K562 (cell line): ENCODE measurements around the gene EYA3. TPM values are rescaled to one million over a fixed set of nuclear protein-coding genes. Genes with fewer than 3 reads are reported as not detected.
A peak's percentile ranks its signal among the peaks of the same experiment; 100 is the strongest.

ENCODE experiments used
- ATAC-seq: fragments of 200-7000 bp; cut with Tn5 transposase; 3 replicates; pipeline ENCODE4 v1.9.1; 2020; ENCODE audit warnings: moderate library complexity
- BruUV-seq: library from RNA; stranded (reverse); fragments of 400-500 nt; replicated peaks from 2 replicates; lab custom pipeline; 2021; lab: Mats Ljungman, UMichigan
- CTCF ChIA-PET: fragments of 300-600 bp; formaldehyde crosslinking; extraction: SDS; loops from one replicate; lab custom pipeline; 2021; ENCODE audit warnings: low intra/inter-chr PET ratio; lab: Yijun Ruan, JAX
- POLR2A ChIA-PET: fragments of 300-600, 350-650 bp; sonication (Branson Sonifier 250); formaldehyde crosslinking; extraction: SDS; loops from one replicate; lab custom pipeline; 2021; ENCODE audit warnings: antibody characterized with exemption, inconsistent platforms; lab: Yijun Ruan, JAX
- DNase-seq, 4 experiments: peaks; one replicate each; pipeline versions ENCODE4 v3.0.0 to v3.0.0-alpha.2; 2011 to 2018; ENCODE audit warnings: low spot score in 3 of 4, mixed read lengths in 3 of 4; ENCODE audit errors: extremely low read depth in 1 of 4
- FAIRE-seq: peaks from 2 replicates; lab custom pipeline; 2011; peaks lifted over from hg19 to GRCh38; lab: Jason Lieb, UNC
- H2AFZ ChIP-seq: 2 replicates; pipeline ENCODE4 v1.6.0; 2011; ENCODE audit warnings: low read depth, low read length, control low read depth, inconsistent platforms
- H3K27ac ChIP-seq: fragments of 200-600 bp; 3 replicates; pipeline ENCODE4 v1.8.0; 2011; ENCODE audit warnings: low read depth, mild to moderate bottlenecking, control low read depth, inconsistent platforms, low read length, moderate library complexity, mixed read lengths; ENCODE audit errors: extremely low read depth
- H3K27me3 ChIP-seq, 2 experiments: fragments of 300-600 bp in 1 of 2; 2 replicates in 1 of 2; 3 replicates in 1 of 2; pipeline versions ENCODE4 v1.6.0 to v1.8.0; 2011; ENCODE audit warnings: inconsistent platforms in 2 of 2, low read length in 2 of 2, mild to moderate bottlenecking in 1 of 2, mixed read lengths in 1 of 2, moderate library complexity in 1 of 2; ENCODE audit not compliant: control insufficient read depth in 2 of 2, insufficient read depth in 2 of 2
- H3K36me3 ChIP-seq: fragments of 300-600 bp; 3 replicates; pipeline ENCODE4 v1.8.0; 2011; ENCODE audit warnings: mild to moderate bottlenecking, low read length, inconsistent platforms; ENCODE audit not compliant: control insufficient read depth, insufficient read depth
- H3K4me1 ChIP-seq, 2 experiments: fragments of 200-600 bp in 1 of 2; replicated peaks in 1 of 2; 2 replicates in 1 of 2; 3 replicates in 1 of 2; pipeline versions ENCODE4 v1.5.1 to v1.8.0; 2011; ENCODE audit warnings: inconsistent platforms in 2 of 2, low read length in 2 of 2, mild to moderate bottlenecking in 1 of 2, mixed read lengths in 1 of 2, moderate library complexity in 1 of 2; ENCODE audit not compliant: control insufficient read depth in 2 of 2, insufficient read depth in 2 of 2
- H3K4me2 ChIP-seq: 2 replicates; pipeline ENCODE4 v1.6.1; 2011; ENCODE audit warnings: low read length, control low read depth, inconsistent platforms, mixed read lengths; ENCODE audit not compliant: insufficient read depth
- H3K4me3 ChIP-seq: fragments of 200-600 bp; sonication (generic), shearing (Covaris generic); 2 replicates; pipeline ENCODE4 v1.5.1; 2016; ENCODE audit warnings: control low read depth, inconsistent platforms
- H3K79me2 ChIP-seq: fragments of 200-600 bp; 3 replicates; pipeline ENCODE4 v1.8.0; 2011; ENCODE audit warnings: low read length, inconsistent platforms; ENCODE audit not compliant: control insufficient read depth, insufficient read depth
- H3K9ac ChIP-seq, 2 experiments: 2 replicates each; pipeline versions ENCODE4 v1.6.0 to v1.6.1; 2011; ENCODE audit warnings: low read depth in 2 of 2, low read length in 2 of 2, control low read depth in 1 of 2, inconsistent platforms in 1 of 2, mild to moderate bottlenecking in 1 of 2, mixed read lengths in 1 of 2; ENCODE audit not compliant: insufficient read depth in 1 of 2
- H3K9me1 ChIP-seq: one replicate; pipeline ENCODE4 v1.6.0; 2011; ENCODE audit warnings: inconsistent platforms, mild to moderate bottlenecking, low read length, moderate library complexity; ENCODE audit not compliant: control insufficient read depth, insufficient read depth
- H3K9me3 ChIP-seq: replicated peaks from 2 replicates; pipeline ENCODE4 v1.5.1; 2011; ENCODE audit warnings: low read depth, low read length, inconsistent platforms; ENCODE audit not compliant: control insufficient read depth, insufficient read depth
- H4K20me1 ChIP-seq: replicated peaks from 2 replicates; pipeline ENCODE4 v1.6.1; 2011; ENCODE audit warnings: low read length, inconsistent platforms, mixed read lengths; ENCODE audit not compliant: control insufficient read depth, insufficient read depth
- CTBP1 ChIP-seq: fragments of 450-650 bp; IDR thresholded peaks from 2 replicates; pipeline ENCODE4 v1.6.1; 2016; ENCODE audit warnings: borderline replicate concordance
- E2F3 ChIP-seq: fragments of 250-450 bp; sonication (Bioruptor Pico); IDR thresholded peaks from 2 replicates; pipeline ENCODE4 v1.4.0; 2020; ENCODE audit warnings: mild to moderate bottlenecking
- STAT5A ChIP-seq: IDR thresholded peaks from 2 replicates; pipeline ENCODE4 v1.6.1; 2012; ENCODE audit warnings: low read length, inconsistent platforms, borderline replicate concordance
- ZEB2 ChIP-seq: fragments of 450-650 bp; IDR thresholded peaks from 2 replicates; pipeline ENCODE4 v1.6.1; 2016
- ZNF124 ChIP-seq: sonication (generic); formaldehyde crosslinking; IDR thresholded peaks from 2 replicates; pipeline ENCODE4 v1.8.1; 2022; ENCODE audit warnings: missing genetic modification reagents
- WGBS: fragments of 100-300 bp; shearing (Covaris generic); methylation state at CpG from one replicate; pipeline ENCODE4 v1.1.6; 2016; ENCODE audit warnings: low coverage, mixed read lengths; ENCODE audit not compliant: insufficient coverage; ENCODE audit errors: missing lambda C conversion rate; 5-methylcytosine and 5-hydroxymethylcytosine counted together
- in situ Hi-C: fragments of 300-500 bp; cut with MboI; formaldehyde crosslinking; loops from 4 replicates; pipeline ENCODE4 v1.15.0; 2018; ENCODE audit warnings: inconsistent platforms, mixed read lengths
- intact Hi-C: fragments of 100-400 bp; cut with micrococcal nuclease; formaldehyde crosslinking; loops from 2 replicates; pipeline ENCODE4 v1.14.2; 2022
- polyA plus RNA-seq, 8 experiments: library from polyadenylated mRNA; depleted of rRNA in 4 of 8; stranded (reverse) in 5 of 8; unstranded in 3 of 8; fragments of >200 nt; fragmentation: Nextera tagmentation in 2 of 8; fragmentation: Illumina TruSeq in 1 of 8; extraction: Ambion mirVana in 2 of 8; extraction: Trizol in 1 of 8; gene quantifications; 2 replicates each; pipeline versions ENCODE4 v1.2.1 to v1.2.3, GENCODE V29; 2011 to 2014; ENCODE audit warnings: inconsistent platforms in 1 of 8, missing spikeins in 1 of 8
- total RNA-seq, 7 experiments: library from RNA; depleted of rRNA in 6 of 7; stranded (reverse); fragments of >200 nt in 6 of 7; fragmentation: Illumina TruSeq in 2 of 7; extraction: Trizol in 2 of 7; gene quantifications; 2 replicates each; pipeline versions ENCODE4 v1.2.1 to v1.2.3, GENCODE V29; 2011 to 2021; ENCODE audit warnings: low replicate concordance in 1 of 7
- TF ChIP-seq, protein P1 (sequence below): sonication (generic); formaldehyde crosslinking; IDR thresholded peaks from 2 replicates; pipeline ENCODE4 v1.8.0; 2023; ENCODE audit warnings: mild to moderate bottlenecking, missing genetic modification reagents
- TF ChIP-seq, protein P2 (sequence below): fragments of 250-450 bp; sonication (Bioruptor Pico); IDR thresholded peaks from 2 replicates; pipeline ENCODE4 v1.5.1; 2021; ENCODE audit warnings: mild to moderate bottlenecking

The EYA3 gene
- total and polyA plus RNA-seq, 9 of the 15 experiments (the other 6 are each of a cell fraction or from before 2014, with no cell fraction given): 21.7 to 64.0 (median 43.6) TPM

DNA sequence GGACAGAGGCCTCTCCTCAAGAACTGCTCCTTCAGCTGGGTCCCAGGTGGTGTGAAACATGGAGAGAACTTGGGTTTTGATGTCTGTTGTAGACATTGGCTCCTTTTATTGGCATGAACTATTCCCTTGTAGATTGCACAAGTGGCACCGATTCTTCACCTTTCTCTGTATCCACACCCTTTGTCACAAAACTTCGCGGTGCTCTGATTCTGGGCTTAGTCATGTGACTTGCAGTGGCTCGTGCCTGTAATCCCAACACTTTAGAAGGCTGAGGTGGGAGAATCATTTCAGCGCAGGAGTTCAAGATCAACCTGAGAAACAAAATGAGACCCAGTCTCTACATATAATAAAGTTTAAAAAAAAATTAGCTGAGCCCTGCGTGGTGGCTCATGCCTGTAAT lies 42.5 kb upstream of the EYA3 start (continued):
- TF ChIP-seq ZNF124 (no peak), STAT5A (no peak), E2F3 (CRISPR knock-in tag) (no peak)
- TF ChIP-seq, protein P1, sequence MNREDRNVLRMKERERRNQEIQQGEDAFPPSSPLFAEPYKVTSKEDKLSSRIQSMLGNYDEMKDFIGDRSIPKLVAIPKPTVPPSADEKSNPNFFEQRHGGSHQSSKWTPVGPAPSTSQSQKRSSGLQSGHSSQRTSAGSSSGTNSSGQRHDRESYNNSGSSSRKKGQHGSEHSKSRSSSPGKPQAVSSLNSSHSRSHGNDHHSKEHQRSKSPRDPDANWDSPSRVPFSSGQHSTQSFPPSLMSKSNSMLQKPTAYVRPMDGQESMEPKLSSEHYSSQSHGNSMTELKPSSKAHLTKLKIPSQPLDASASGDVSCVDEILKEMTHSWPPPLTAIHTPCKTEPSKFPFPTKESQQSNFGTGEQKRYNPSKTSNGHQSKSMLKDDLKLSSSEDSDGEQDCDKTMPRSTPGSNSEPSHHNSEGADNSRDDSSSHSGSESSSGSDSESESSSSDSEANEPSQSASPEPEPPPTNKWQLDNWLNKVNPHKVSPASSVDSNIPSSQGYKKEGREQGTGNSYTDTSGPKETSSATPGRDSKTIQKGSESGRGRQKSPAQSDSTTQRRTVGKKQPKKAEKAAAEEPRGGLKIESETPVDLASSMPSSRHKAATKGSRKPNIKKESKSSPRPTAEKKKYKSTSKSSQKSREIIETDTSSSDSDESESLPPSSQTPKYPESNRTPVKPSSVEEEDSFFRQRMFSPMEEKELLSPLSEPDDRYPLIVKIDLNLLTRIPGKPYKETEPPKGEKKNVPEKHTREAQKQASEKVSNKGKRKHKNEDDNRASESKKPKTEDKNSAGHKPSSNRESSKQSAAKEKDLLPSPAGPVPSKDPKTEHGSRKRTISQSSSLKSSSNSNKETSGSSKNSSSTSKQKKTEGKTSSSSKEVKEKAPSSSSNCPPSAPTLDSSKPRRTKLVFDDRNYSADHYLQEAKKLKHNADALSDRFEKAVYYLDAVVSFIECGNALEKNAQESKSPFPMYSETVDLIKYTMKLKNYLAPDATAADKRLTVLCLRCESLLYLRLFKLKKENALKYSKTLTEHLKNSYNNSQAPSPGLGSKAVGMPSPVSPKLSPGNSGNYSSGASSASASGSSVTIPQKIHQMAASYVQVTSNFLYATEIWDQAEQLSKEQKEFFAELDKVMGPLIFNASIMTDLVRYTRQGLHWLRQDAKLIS: no peak

DNA sequence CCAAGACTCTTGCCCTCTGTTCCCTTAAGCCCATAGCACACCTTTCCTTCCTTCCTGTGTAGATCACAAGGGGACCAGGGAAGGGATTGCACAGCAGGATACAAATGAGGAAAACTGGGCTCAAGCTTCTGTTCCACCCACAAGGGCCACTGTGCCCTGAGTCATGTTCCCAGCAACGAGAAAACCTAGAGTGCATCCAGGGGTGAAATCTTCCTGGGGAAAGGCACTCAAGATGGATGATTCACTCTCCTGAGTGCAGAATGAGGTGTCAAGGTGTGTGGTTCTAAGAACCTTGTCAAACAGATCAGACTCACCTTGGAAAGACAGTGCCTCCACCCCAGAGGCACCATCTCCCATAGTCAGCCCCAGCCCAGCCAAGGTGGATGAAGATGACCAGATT lies 40.7 kb upstream of the EYA3 start:
- no peak overlapping the region for H3K27ac ChIP-seq
- no peak for FAIRE-seq
- TF ChIP-seq, protein P2, sequence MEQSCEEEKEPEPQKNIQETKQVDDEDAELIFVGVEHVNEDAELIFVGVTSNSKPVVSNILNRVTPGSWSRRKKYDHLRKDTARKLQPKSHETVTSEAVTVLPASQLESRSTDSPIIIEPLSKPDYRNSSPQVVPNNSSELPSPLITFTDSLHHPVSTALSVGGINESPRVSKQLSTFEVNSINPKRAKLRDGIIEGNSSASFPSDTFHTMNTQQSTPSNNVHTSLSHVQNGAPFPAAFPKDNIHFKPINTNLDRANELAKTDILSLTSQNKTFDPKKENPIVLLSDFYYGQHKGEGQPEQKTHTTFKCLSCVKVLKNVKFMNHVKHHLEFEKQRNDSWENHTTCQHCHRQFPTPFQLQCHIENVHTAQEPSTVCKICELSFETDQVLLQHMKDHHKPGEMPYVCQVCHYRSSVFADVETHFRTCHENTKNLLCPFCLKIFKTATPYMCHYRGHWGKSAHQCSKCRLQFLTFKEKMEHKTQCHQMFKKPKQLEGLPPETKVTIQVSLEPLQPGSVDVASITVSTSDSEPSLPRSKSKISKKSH (CRISPR knock-in tag): no peak
- TF ChIP-seq ZEB2: 0 out of 2 replicates have a peak, but pooled peaks have one; percentile 55
- 0 out of 2 replicates have a peak, but pooled peaks have one; percentile 34 for TF ChIP-seq CTBP1
- TF ChIP-seq, all 486 proteins: peak for 2
- POLR2A ChIA-PET: no interaction called here
- Histone ChIP-seq H3K4me3 (no peak overlapping the region), H3K4me1 (peaks cover 9 to 24% of the 10 kb centered on the region in 2 experiments; a peak in 4 of 5 replicates), H3K27me3 (no peaks in the 10 kb centered on the region; a peak in 1 of 5 replicates), H3K9ac (no peak overlapping the region; a peak in 1 of 4 replicates), H3K9me1 (no peaks in the 10 kb centered on the region), H2AFZ (no peak overlapping the region; the same call in 1 of the 2 replicates), H3K4me2 (no peak overlapping the region), H3K36me3 (no peaks in the 10 kb centered on the region), H4K20me1 (no peaks in the 10 kb centered on the region), H3K79me2 (no peaks in the 10 kb centered on the region), H3K9me3 (no peaks in the 10 kb centered on the region)
- in situ Hi-C loops: loop anchor here (10.0 kb wide), 1 partner anchor 906 kb away; no protein-coding TSS in a partner anchor
- DNase-seq (no peak), ATAC-seq (no peak)
- CTCF ChIA-PET: no interaction called here
- intact Hi-C loops: no loop called here
- WGBS: 21% methylated on average over 1 of the region's 1 CpG
- no TSS peak for BruUV-seq
